ENCODE data around the gene KIF21B. TPM values are rescaled to one million over a fixed set of nuclear protein-coding genes. Genes with fewer than 3 reads are reported as not detected.

KIF21B gene
- total and polyA plus RNA-seq, 9 of the 15 experiments (the other 6 are each of a cell fraction or from before 2014, with no cell fraction given) = 0.46 to 13.4 (median 5.9) TPM

DNA sequence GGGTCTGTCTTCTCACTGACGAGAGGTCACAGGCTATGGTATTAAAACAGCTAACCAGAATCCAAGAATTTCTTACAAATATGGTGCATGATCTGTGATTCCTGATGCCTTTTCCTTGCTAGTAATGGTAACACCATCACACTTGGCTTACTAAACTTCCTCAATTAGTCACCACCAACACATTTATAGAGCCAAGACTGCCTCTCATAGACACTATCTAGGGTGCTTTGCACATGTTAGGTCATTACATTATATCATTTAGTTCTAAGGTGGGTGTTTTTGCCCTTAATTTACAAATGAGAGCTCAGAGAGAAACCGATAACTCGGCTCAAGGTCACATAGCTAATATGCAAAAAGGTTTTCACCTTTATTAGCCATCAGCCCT is 8.7 kb downstream of the KIF21B start:
- Histone ChIP-seq H3K4me2 (ENCODE audit: insufficient read depth, low read length) (no peak overlapping the region), H3K9me1 (ENCODE audit: control insufficient read depth, insufficient read depth, low read length) (no peaks in the 10 kb centered on the region), H3K4me1 (replicated peaks in 1 of 2; ENCODE audit: control insufficient read depth in 2 of 2, insufficient read depth in 2 of 2, low read length in 2 of 2) (peaks cover 50 to 72% of the 10 kb centered on the region in 2 experiments), H3K79me2 (ENCODE audit: control insufficient read depth, insufficient read depth, low read length) (peaks cover 4% of the 10 kb centered on the region; the same call in 2 of the 3 replicates), H3K27me3 (ENCODE audit: control insufficient read depth in 2 of 2, insufficient read depth in 2 of 2, low read length in 2 of 2) (no peaks in the 10 kb centered on the region), H3K9me3 (replicated peaks; ENCODE audit: control insufficient read depth, insufficient read depth, low read depth, low read length) (no peaks in the 10 kb centered on the region), H3K9ac (ENCODE audit: insufficient read depth in 1 of 2, low read depth in 2 of 2, low read length in 2 of 2) (no peak overlapping the region; a peak in 1 of 4 replicates), H3K36me3 (ENCODE audit: control insufficient read depth, insufficient read depth, low read length) (no peaks in the 10 kb centered on the region), H3K27ac (ENCODE audit: extremely low read depth, low read depth, low read length) (no peak overlapping the region), H3K4me3 (no peak overlapping the region), H4K20me1 (replicated peaks; ENCODE audit: control insufficient read depth, insufficient read depth, low read length) (no peaks in the 10 kb centered on the region), H2AFZ (ENCODE audit: low read depth, low read length) (no peak overlapping the region)
- ATAC-seq = no peak
- ChIA-PET CTCF (ENCODE audit: low intra/inter-chr PET ratio) (no interaction called here), POLR2A (interaction anchor here (2.1 to 3.1 kb wide), 2 partner anchors 9 to 11 kb away, joined by 11 to 13 read pairs; no protein-coding TSS in a partner anchor)
- intact Hi-C loops (cut with micrococcal nuclease) = no loop called here
- TF ChIP-seq, protein P1, sequence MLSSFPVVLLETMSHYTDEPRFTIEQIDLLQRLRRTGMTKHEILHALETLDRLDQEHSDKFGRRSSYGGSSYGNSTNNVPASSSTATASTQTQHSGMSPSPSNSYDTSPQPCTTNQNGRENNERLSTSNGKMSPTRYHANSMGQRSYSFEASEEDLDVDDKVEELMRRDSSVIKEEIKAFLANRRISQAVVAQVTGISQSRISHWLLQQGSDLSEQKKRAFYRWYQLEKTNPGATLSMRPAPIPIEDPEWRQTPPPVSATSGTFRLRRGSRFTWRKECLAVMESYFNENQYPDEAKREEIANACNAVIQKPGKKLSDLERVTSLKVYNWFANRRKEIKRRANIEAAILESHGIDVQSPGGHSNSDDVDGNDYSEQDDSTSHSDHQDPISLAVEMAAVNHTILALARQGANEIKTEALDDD (IDR thresholded peaks at IDR 0.05) = peak; percentile 51; the same call in 1 of the 2 replicates
- TF ChIP-seq ZNF197 (CRISPR knock-in tag; IDR thresholded peaks at IDR 0.05; ENCODE audit: low read depth) = no peak
- no peak for FAIRE-seq
- WGBS (ENCODE audit: insufficient coverage, low coverage, missing lambda C conversion rate) = 60% methylated on average over 3 of the region's 3 CpGs
- in situ Hi-C loops (cut with MboI) = no loop called here
- BruUV-seq (replicated peaks) = no TSS peak
- DNase-seq (ENCODE audit: extremely low read depth in 1 of 4, low spot score in 3 of 4) = no peak

DNA sequence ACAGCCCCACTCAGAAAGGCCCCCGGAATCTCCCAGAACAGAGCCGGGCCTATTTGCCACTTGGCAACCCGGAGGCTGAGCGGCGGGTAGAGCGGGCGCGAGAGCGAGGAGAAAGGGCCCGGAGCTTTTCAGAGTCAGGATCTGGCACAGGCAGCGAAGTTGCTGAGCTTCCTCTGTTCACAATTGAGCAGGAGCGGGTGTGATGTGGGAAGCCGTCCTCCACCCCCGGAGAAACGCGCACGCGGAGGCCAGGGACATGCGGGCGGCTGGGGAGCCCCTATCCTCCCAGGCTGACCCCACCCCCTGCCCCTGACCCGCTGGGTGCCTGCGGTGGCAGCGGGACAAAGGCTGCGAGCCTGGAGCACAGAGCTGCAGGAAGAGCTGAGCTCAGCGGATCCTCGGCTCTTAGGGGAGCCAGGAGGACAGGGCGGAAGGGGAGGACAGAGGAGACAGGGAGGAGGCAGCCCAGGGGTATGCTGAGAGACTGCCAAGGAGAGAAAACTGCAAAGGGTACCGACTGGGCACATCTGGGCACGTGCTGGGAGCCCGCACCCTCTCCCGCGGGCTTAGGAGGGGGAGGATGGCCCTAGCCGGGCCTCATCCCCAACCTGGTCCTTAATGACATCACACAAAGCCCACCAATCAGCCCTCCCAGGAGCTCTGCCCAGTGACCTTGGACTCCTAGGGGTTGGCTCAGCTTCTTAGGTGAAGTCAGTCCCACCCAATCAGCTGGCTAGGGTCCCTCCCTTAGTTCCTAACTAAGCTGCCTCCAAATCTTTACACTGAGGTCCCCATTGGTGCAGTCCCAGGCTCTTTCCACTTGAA is 9.3 kb downstream of the KIF21B start:
- Histone ChIP-seq H3K79me2 (ENCODE audit: control insufficient read depth, insufficient read depth, low read length) (peaks cover 4% of the 10 kb centered on the region; the same call in 2 of the 3 replicates), H3K9me1 (ENCODE audit: control insufficient read depth, insufficient read depth, low read length) (no peaks in the 10 kb centered on the region), H3K4me3 (no peak overlapping the region), H3K4me1 (replicated peaks in 1 of 2; ENCODE audit: control insufficient read depth in 2 of 2, insufficient read depth in 2 of 2, low read length in 2 of 2) (peaks cover 45 to 66% of the 10 kb centered on the region in 2 experiments), H3K4me2 (ENCODE audit: insufficient read depth, low read length) (no peak overlapping the region), H3K9me3 (replicated peaks; ENCODE audit: control insufficient read depth, insufficient read depth, low read depth, low read length) (no peaks in the 10 kb centered on the region), H3K27ac (ENCODE audit: extremely low read depth, low read depth, low read length) (no peak overlapping the region), H2AFZ (ENCODE audit: low read depth, low read length) (no peak overlapping the region), H3K9ac (ENCODE audit: insufficient read depth in 1 of 2, low read depth in 2 of 2, low read length in 2 of 2) (peak overlapping the region in 1 of 2 experiments; percentile 36; a peak in 1 of 4 replicates), H4K20me1 (replicated peaks; ENCODE audit: control insufficient read depth, insufficient read depth, low read length) (no peaks in the 10 kb centered on the region), H3K36me3 (ENCODE audit: control insufficient read depth, insufficient read depth, low read length) (no peaks in the 10 kb centered on the region), H3K27me3 (ENCODE audit: control insufficient read depth in 2 of 2, insufficient read depth in 2 of 2, low read length in 2 of 2) (no peaks in the 10 kb centered on the region)
- 84% methylated on average over 28 of the region's 33 CpGs for WGBS (ENCODE audit: insufficient coverage, low coverage, missing lambda C conversion rate)
- BruUV-seq (replicated peaks) = no TSS peak
- FAIRE-seq = no peak
- in situ Hi-C loops (cut with MboI) = no loop called here
- intact Hi-C loops (cut with micrococcal nuclease) = no loop called here
- ChIA-PET POLR2A (interaction anchor here (2.1 to 3.1 kb wide), 2 partner anchors 8 to 11 kb away, joined by 11 to 13 read pairs; no protein-coding TSS in a partner anchor), CTCF (ENCODE audit: low intra/inter-chr PET ratio) (no interaction called here)
- peak in 3 of 4 experiments; percentile 53 to 63 (median 62) for DNase-seq (ENCODE audit: extremely low read depth in 1 of 4, low spot score in 3 of 4)
- no peak for ATAC-seq
- TF ChIP-seq ZFPM2 (CRISPR knock-in tag; IDR thresholded peaks at IDR 0.05) = no peak
- TF ChIP-seq NFYB (IDR thresholded peaks at IDR 0.05; ENCODE audit: extremely low read depth, insufficient read length) = peak; percentile 43
- peak; percentile 32 for TF ChIP-seq EGR1 (conservative IDR thresholded peaks at IDR 0.05)
- TF ChIP-seq, protein P2, sequence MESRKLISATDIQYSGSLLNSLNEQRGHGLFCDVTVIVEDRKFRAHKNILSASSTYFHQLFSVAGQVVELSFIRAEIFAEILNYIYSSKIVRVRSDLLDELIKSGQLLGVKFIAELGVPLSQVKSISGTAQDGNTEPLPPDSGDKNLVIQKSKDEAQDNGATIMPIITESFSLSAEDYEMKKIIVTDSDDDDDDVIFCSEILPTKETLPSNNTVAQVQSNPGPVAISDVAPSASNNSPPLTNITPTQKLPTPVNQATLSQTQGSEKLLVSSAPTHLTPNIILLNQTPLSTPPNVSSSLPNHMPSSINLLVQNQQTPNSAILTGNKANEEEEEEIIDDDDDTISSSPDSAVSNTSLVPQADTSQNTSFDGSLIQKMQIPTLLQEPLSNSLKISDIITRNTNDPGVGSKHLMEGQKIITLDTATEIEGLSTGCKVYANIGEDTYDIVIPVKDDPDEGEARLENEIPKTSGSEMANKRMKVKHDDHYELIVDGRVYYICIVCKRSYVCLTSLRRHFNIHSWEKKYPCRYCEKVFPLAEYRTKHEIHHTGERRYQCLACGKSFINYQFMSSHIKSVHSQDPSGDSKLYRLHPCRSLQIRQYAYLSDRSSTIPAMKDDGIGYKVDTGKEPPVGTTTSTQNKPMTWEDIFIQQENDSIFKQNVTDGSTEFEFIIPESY (CRISPR knock-in tag; IDR thresholded peaks at IDR 0.05) = peak; percentile 44; the same call in 1 of the 2 replicates
- TF ChIP-seq ZNF316 (IDR thresholded peaks at IDR 0.05) = peak; percentile 39; the same call in 1 of the 2 replicates
- 0 out of 2 replicates have a peak, but pooled peaks have one; percentile 24 for TF ChIP-seq RBFOX2 (IDR thresholded peaks at IDR 0.05; ENCODE audit: low read depth, low read length)
- TF ChIP-seq MAFF (IDR thresholded peaks at IDR 0.05; ENCODE audit: low read length) = no peak
- TF ChIP-seq SETDB1 (IDR thresholded peaks at IDR 0.05; ENCODE audit: low read length) = no peak
- TF ChIP-seq HMGN3 (IDR thresholded peaks at IDR 0.05; ENCODE audit: borderline replicate concordance, extremely low read depth, insufficient read length, low read depth, low read length) = peak; percentile 47
